Measurements from ENCODE around the gene RBL2. TPM values are rescaled to one million over a fixed set of nuclear protein-coding genes. Genes with fewer than 3 reads are reported as not detected.

Gene RBL2
- total RNA-seq, 2 experiments from 2014 or later = 102 TPM

GRCh38 chr16:53446090-53446489, 11.8 kb downstream of the RBL2 start:
- Mint-ChIP-seq H3K36me3 (ENCODE audit: low read depth) (peaks cover 96% of the 10 kb centered on the region), H3K9me3 (no peaks in the 10 kb centered on the region), H3K27ac (peak overlapping the region; percentile 75), H3K27me3 (no peaks in the 10 kb centered on the region), H3K4me1 (ENCODE audit: low read depth) (peaks cover 61% of the 10 kb centered on the region), H3K4me3 (peak overlapping the region; percentile 78)
- Histone ChIP-seq H3K9me3 (ENCODE audit: control insufficient read depth in 1 of 2, insufficient read depth in 1 of 2, low read length in 2 of 2) (no peaks in the 10 kb centered on the region), H3K36me3 (ENCODE audit: insufficient read depth, low read length) (peaks cover 62% of the 10 kb centered on the region), H3K27ac (ENCODE audit: low read depth in 1 of 2, low read length in 2 of 2) (peak overlapping the region; percentile 3 to 38), H3K4me1 (ENCODE audit: insufficient read depth, low read length) (peaks cover 34% of the 10 kb centered on the region), H3K4me3 (ENCODE audit: low read length) (peak overlapping the region; percentile 42), H3K27me3 (ENCODE audit: control insufficient read depth in 1 of 2, insufficient read depth in 2 of 2, low read length in 2 of 2) (no peaks in the 10 kb centered on the region)
- TF ChIP-seq, protein P1, sequence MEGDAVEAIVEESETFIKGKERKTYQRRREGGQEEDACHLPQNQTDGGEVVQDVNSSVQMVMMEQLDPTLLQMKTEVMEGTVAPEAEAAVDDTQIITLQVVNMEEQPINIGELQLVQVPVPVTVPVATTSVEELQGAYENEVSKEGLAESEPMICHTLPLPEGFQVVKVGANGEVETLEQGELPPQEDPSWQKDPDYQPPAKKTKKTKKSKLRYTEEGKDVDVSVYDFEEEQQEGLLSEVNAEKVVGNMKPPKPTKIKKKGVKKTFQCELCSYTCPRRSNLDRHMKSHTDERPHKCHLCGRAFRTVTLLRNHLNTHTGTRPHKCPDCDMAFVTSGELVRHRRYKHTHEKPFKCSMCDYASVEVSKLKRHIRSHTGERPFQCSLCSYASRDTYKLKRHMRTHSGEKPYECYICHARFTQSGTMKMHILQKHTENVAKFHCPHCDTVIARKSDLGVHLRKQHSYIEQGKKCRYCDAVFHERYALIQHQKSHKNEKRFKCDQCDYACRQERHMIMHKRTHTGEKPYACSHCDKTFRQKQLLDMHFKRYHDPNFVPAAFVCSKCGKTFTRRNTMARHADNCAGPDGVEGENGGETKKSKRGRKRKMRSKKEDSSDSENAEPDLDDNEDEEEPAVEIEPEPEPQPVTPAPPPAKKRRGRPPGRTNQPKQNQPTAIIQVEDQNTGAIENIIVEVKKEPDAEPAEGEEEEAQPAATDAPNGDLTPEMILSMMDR (IDR thresholded peaks at IDR 0.05) = no peak
- ChIA-PET CTCF (interaction anchor here (0.7 to 1.2 kb wide), 5 partner anchors 9 to 35 kb away, joined by 3 to 4 read pairs (median 3); no protein-coding TSS in a partner anchor), POLR2A (interaction anchor here (1.0 to 16.1 kb wide), 6 partner anchors 8 to 56 kb away, joined by 3 to 436 read pairs (median 31); partner anchors contain the start of genes AKTIP and RBL2)
- DNase-seq (no peak), ATAC-seq (ENCODE audit: poor library complexity) (no peak)
- intact Hi-C loops (cut with DNase I, micrococcal nuclease) = no loop called here

DNA sequence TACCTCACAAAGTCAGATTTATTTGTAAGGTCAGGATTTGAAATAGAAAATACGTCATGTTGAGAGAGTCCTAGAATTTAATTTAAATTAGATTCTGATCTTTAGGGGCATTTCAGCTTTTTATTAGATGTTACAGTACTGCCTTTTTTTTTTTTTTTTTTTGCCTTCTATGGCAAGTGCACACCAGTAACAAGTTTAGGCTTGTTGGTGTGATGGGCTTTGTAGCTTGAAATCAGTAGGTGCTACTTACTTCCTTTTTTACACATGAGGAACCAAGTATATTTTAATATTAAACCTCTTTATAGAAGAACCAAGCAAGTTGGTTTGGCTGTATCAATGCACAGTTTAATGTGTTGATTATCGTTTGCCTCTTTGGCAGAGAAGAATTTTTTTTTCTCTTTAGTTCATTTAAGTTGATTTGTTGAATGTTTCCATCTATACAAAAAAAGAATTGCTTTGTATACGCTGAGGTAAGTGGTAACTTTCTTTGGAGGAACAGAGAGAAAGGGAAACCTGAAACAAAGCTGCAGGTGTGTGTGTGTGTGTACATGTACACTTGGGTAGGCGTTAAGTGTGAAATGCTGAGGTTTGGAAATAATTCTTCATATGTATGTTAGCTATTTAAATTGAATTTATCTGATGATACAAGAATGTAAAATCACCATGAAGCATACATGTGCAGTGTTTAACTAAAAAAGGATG, 15.7 kb downstream of the RBL2 start:
- Histone ChIP-seq H3K27me3 (ENCODE audit: control insufficient read depth in 1 of 2, insufficient read depth in 2 of 2, low read length in 2 of 2) (no peaks in the 10 kb centered on the region), H3K4me3 (ENCODE audit: low read length) (peak overlapping the region; percentile 42), H3K36me3 (ENCODE audit: insufficient read depth, low read length) (peaks cover 60% of the 10 kb centered on the region), H3K9me3 (ENCODE audit: control insufficient read depth in 1 of 2, insufficient read depth in 1 of 2, low read length in 2 of 2) (no peaks in the 10 kb centered on the region), H3K27ac (ENCODE audit: low read depth in 1 of 2, low read length in 2 of 2) (peak overlapping the region in 1 of 2 donors; percentile 37), H3K4me1 (ENCODE audit: insufficient read depth, low read length) (peaks cover 41% of the 10 kb centered on the region)
- TF ChIP-seq, protein P1 (IDR thresholded peaks at IDR 0.05) = no peak
- ChIA-PET CTCF (interaction anchor here (0.9 to 1.7 kb wide), 3 partner anchors 10 to 51 kb away, joined by 3 to 5 read pairs (median 3); no protein-coding TSS in a partner anchor), POLR2A (interaction anchor here (0.7 to 16.1 kb wide), 6 partner anchors 8 to 180 kb away, joined by 3 to 436 read pairs (median 30); partner anchors contain the start of genes AKTIP and RBL2)
- no peaks in the 10 kb centered on the region for H3K27me3 Mint-ChIP-seq
- H3K9me3 Mint-ChIP-seq = no peaks in the 10 kb centered on the region
- peak in 1 of 14 experiments; percentile 57 for DNase-seq
- H3K4me3 Mint-ChIP-seq = peak overlapping the region; percentile 89
- intact Hi-C loops (cut with DNase I, micrococcal nuclease) = loop anchor here in 1 of 2 experiments (10.0 kb wide), 1 partner anchor 255 kb away; the partner anchor contains the start of genes FTO and RPGRIP1L
- H3K27ac Mint-ChIP-seq = peak overlapping the region; percentile 93
- peaks cover 92% of the 10 kb centered on the region for H3K36me3 Mint-ChIP-seq (ENCODE audit: low read depth)
- peaks cover 81% of the 10 kb centered on the region for H3K4me1 Mint-ChIP-seq (ENCODE audit: low read depth)
- peak; percentile 42 for ATAC-seq (ENCODE audit: poor library complexity)

- H3K27me3 Mint-ChIP-seq = no peaks in the 10 kb centered on the region
- peaks cover 93% of the 10 kb centered on the region for H3K4me1 Mint-ChIP-seq (ENCODE audit: low read depth)
- no peak overlapping the region for H3K4me3 ChIP-seq (ENCODE audit: low read length)
- no peak for ATAC-seq (ENCODE audit: poor library complexity)
- ChIA-PET CTCF (interaction anchor here (1.0 kb wide), 1 partner anchor 12 kb away, joined by 3 read pairs; no protein-coding TSS in a partner anchor), POLR2A (interaction anchor here (0.7 to 16.1 kb wide), 7 partner anchors 8 to 50 kb away, joined by 3 to 436 read pairs (median 4); partner anchors contain the start of genes AKTIP and RBL2)
- H3K4me3 Mint-ChIP-seq = peak overlapping the region; percentile 76
- peaks cover 50% of the 10 kb centered on the region for H3K36me3 ChIP-seq (ENCODE audit: insufficient read depth, low read length)
- peak overlapping the region; percentile 94 for H3K27ac Mint-ChIP-seq
- peaks cover 59% of the 10 kb centered on the region for H3K4me1 ChIP-seq (ENCODE audit: insufficient read depth, low read length)
- peaks cover 90% of the 10 kb centered on the region for H3K36me3 Mint-ChIP-seq (ENCODE audit: low read depth)
- H3K9me3 ChIP-seq (ENCODE audit: control insufficient read depth in 1 of 2, insufficient read depth in 1 of 2, low read length in 2 of 2) = no peaks in the 10 kb centered on the region
- intact Hi-C loops (cut with DNase I, micrococcal nuclease) = loop anchor here (2.0 to 10.0 kb wide), 2 partner anchors 17 to 251 kb away; partner anchors contain the start of genes FTO (in 1 of the 2) and RPGRIP1L (in 1 of the 2)
- H3K27me3 ChIP-seq (ENCODE audit: control insufficient read depth in 1 of 2, insufficient read depth in 2 of 2, low read length in 2 of 2) = no peaks in the 10 kb centered on the region
- TF ChIP-seq, protein P1 (IDR thresholded peaks at IDR 0.05) = no peak
- no peaks in the 10 kb centered on the region for H3K9me3 Mint-ChIP-seq
- H3K27ac ChIP-seq (ENCODE audit: low read depth in 1 of 2, low read length in 2 of 2) = peak overlapping the region in 1 of 2 donors; percentile 20
- DNase-seq = peak in 4 of 14 experiments; percentile 45 to 77 (median 55)
Observed at GRCh38 chr16:53453928-53454327, 19.7 kb downstream of the RBL2 start.
